ENCODE results near the gene TCF7L1. TPM values are rescaled to one million over a fixed set of nuclear protein-coding genes. Genes with fewer than 3 reads are reported as not detected.
"Not testable (repeated sequence)": the region's sequence is repeated elsewhere in the genome, so short reads cannot be mapped to it uniquely, and the experiment has no call there.

TCF7L1 gene
- total RNA-seq, 1 donor from 2014 or later: 48.3 TPM

DNA sequence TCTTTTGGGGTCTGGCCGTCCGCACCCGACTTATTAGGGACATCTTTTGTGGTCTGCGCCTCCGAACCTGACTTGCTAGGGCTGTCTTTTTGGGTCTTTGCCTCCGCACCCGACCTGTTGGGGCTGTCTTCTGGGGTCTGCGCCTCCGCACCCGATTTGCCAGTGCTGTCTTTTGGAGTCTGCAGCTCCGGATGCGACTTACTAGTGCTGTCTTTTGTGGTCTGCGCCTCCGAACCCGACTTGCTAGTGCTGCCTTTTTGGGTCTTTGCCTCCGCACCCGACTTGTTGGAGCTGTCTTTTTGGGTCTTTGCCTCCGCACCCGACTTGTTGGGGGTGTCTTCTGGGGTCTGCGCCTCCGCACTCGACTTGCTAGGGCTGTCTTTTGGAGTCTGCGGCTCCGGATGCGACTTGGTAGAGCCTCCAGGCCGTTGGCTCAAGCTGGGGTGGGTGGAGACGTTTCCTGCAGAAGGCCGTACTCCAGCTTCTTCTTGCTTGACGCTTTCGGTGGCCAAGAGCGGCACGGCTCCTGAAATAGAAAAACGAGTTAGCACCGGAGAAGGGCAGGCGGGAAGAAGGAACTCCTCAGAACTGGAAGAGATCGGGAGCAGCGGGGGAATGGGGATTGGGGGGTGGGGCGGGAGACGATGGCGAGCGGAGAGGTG lies 194.1 kb downstream of the TCF7L1 start:
- Mint-ChIP-seq H3K27me3 (ENCODE audit: low read depth) (no peaks in the 10 kb centered on the region), H3K36me3 (peaks cover 17% of the 10 kb centered on the region), H3K27ac (peak overlapping the region; percentile 95), H3K9me3 (no peaks in the 10 kb centered on the region), H3K4me1 (peaks cover 32% of the 10 kb centered on the region), H3K4me3 (peak overlapping the region; percentile 88)
- DNase-seq (ENCODE audit: low spot score in 2 of 2, unreplicated experiment in 2 of 2): peak in 1 of 2 experiments; percentile 47
- TF ChIP-seq, protein P1, sequence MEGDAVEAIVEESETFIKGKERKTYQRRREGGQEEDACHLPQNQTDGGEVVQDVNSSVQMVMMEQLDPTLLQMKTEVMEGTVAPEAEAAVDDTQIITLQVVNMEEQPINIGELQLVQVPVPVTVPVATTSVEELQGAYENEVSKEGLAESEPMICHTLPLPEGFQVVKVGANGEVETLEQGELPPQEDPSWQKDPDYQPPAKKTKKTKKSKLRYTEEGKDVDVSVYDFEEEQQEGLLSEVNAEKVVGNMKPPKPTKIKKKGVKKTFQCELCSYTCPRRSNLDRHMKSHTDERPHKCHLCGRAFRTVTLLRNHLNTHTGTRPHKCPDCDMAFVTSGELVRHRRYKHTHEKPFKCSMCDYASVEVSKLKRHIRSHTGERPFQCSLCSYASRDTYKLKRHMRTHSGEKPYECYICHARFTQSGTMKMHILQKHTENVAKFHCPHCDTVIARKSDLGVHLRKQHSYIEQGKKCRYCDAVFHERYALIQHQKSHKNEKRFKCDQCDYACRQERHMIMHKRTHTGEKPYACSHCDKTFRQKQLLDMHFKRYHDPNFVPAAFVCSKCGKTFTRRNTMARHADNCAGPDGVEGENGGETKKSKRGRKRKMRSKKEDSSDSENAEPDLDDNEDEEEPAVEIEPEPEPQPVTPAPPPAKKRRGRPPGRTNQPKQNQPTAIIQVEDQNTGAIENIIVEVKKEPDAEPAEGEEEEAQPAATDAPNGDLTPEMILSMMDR (IDR thresholded peaks at IDR 0.05; ENCODE audit: unreplicated experiment): no peak

DNA sequence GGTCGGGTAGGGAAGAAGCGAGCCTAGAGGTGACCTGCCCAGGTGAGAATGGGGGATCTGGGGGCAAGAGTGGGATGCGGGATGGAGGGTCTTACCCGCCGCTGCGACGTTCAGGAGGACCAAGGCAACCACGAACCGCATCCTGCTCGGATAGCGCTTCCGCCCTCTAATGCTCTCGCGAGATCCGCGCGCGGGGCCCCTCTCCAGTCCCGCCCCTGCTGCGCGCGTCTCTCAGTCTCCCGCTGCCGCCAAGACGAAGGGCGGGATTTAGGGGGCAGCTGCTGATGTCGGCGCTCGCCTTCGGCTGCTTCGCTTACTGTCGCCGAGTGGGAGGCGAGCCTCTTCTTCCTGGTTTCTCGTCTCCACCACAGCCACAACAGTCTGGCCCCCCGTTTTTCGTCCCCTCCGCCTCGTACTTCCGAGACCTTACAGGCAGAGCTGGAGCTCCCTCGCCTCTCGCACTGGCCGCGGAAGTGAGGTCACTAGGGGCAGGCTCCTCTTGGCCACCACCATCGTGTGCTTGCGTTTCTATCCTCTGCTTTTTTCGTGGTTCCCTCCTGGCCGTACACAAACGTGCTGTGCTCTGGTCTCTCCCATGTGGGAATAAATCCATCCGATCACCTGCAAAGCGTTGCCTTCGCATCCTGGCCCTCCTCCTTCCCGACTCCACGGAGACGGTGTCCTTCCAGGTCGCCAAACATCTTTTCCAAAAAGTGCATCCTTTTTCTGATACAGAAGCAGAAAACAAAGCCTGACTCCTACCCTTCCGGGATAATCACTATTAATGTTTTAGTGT lies 194.8 kb downstream of the TCF7L1 start, which contains the start of gene TGOLN2:
Gene TGOLN2, minus strand, starts transcription at position 168 of the 796 bp plus-strand sequence. Its CDS starts 27 bp downstream, at position 141.
- H3K9me3 Mint-ChIP-seq: no peaks in the 10 kb centered on the region
- peaks cover 10% of the 10 kb centered on the region for H3K36me3 Mint-ChIP-seq
- peak within 1 kb of the TSS; percentile 95 for H3K27ac Mint-ChIP-seq
- TF ChIP-seq, protein P1 (IDR thresholded peaks at IDR 0.05; ENCODE audit: unreplicated experiment): no peak
- peaks cover 32% of the 10 kb centered on the region for H3K4me1 Mint-ChIP-seq
- peak; percentile 90 to 91 for DNase-seq (ENCODE audit: low spot score in 2 of 2, unreplicated experiment in 2 of 2)
- no peaks in the 10 kb centered on the region for H3K27me3 Mint-ChIP-seq (ENCODE audit: low read depth)
- H3K4me3 Mint-ChIP-seq: peak within 1 kb of the TSS; percentile 88

DNA sequence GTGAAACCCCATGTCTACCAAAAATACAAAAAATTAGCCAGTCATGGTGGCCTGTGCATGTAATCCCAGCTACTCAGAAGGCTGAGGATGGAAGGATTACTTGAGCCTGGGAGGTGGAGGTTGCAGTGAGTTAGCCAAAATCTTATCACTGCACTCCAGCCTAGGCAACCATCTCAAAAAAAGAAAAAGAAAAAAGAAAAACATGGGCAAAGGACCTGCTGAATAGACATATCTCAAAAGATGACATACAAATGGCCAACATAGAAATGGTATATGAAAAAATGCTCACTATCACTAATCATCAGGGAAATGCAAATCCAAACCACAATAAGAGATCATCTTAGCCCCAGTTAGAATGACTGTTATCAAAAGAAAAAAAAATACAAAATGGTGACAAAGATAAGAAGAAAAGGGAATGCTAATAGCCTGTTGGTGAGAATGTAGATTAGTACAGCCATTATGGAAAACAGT lies 196.0 kb downstream of the TCF7L1 start:
- Mint-ChIP-seq H3K27me3 (ENCODE audit: low read depth) (no peaks in the 10 kb centered on the region), H3K9me3 (no peaks in the 10 kb centered on the region), H3K36me3 (peaks cover 3% of the 10 kb centered on the region), H3K4me1 (peaks cover 32% of the 10 kb centered on the region), H3K27ac (no peak overlapping the region), H3K4me3 (no peak overlapping the region)
- TF ChIP-seq, protein P1 (IDR thresholded peaks at IDR 0.05; ENCODE audit: unreplicated experiment): no peak
- no peak for DNase-seq (ENCODE audit: low spot score in 2 of 2, unreplicated experiment in 2 of 2)

DNA sequence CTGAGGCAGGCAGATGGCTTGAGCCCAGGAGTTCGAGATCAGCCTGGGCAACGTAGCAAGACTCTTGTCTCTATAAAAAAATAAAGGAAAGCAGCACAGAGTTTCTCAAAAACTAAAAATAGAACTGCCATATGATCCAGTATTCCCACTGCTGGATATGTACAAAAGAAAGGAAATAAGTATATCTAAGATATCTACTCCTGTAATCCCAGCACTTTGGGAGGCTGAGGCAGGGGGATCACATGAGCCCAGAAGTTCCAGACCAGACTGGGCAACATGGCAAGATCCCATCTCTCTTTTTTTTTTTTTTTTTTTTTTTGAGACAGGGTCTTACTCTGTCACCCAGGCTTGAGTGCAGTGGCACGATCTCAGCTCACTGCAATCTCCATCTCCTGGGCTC lies 196.5 kb downstream of the TCF7L1 start:
- not testable (repeated sequence) for H3K27ac Mint-ChIP-seq; H3K4me3 Mint-ChIP-seq; H3K27me3 Mint-ChIP-seq (ENCODE audit: low read depth); DNase-seq (ENCODE audit: low spot score in 2 of 2, unreplicated experiment in 2 of 2); H3K9me3 Mint-ChIP-seq; H3K36me3 Mint-ChIP-seq
- peaks cover 31% of the 10 kb centered on the region for H3K4me1 Mint-ChIP-seq

DNA sequence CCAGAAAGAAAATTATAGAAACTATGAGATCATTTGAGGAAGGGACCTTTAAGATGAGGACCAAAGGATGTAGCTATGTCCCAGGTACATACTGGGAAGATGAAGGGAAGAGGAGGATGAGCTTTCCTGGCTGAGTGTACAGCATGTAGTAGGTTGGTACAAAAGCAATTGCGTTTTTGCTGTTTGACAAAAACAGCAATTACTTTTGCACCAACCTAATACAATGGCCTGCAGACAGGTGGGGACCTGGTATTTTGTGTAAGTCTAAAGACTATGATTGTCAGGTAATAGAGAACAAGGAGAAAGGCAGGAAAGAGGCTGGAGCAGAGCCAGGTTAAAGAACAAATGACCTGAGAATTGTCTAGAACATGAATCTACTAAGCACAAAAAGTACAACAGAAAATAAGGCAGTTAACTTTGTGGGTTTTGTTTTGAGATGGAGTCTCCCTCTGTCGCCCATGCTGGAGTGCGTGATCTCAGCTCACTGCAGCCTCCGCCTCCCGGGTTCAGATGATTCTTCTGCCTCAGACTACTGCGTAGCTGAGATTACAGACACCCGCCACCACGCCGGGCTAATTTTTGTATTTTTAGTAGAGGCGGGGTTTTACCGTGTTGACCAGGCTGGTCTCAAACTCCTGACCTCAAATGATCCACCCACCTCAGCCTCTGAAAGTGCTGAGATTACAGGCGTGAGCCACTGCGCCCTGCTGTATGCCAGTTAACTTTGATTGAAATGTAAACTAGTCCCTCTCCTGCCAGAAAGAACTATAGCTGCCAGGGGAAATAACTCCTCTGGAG lies 197.8 kb downstream of the TCF7L1 start:
- H3K4me3 Mint-ChIP-seq: no peak overlapping the region
- DNase-seq (ENCODE audit: low spot score in 2 of 2, unreplicated experiment in 2 of 2): no peak
- H3K9me3 Mint-ChIP-seq: no peaks in the 10 kb centered on the region
- TF ChIP-seq, protein P1 (IDR thresholded peaks at IDR 0.05; ENCODE audit: unreplicated experiment): no peak
- H3K4me1 Mint-ChIP-seq: peaks cover 18% of the 10 kb centered on the region
- no peaks in the 10 kb centered on the region for H3K36me3 Mint-ChIP-seq
- no peaks in the 10 kb centered on the region for H3K27me3 Mint-ChIP-seq (ENCODE audit: low read depth)
- no peak overlapping the region for H3K27ac Mint-ChIP-seq

DNA sequence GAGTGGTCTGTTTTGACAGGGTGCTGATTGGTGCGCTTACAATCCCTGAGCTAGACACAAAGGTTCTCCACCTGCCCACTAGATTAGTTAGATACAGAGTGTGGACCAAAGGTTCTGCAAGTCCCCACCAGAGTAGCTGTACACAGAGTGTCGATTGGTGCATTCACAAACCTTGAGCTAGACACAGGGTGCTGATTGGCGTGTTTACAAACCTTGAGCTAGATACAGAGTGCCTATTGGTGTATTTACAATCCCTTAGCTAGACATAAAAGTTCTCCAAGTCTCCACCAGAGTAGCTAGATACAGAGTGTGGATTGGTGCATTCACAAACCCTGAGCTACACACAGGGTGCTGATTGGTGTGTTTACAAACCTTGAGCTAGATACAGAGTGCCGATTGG lies 200.7 kb downstream of the TCF7L1 start:
- H3K4me3 Mint-ChIP-seq; DNase-seq (ENCODE audit: low spot score in 2 of 2, unreplicated experiment in 2 of 2); H3K9me3 Mint-ChIP-seq; H3K36me3 Mint-ChIP-seq; H3K27ac Mint-ChIP-seq; H3K27me3 Mint-ChIP-seq (ENCODE audit: low read depth); H3K4me1 Mint-ChIP-seq: not testable (repeated sequence)

All from mesothelial cell of epicardium (in vitro differentiated cells).